Caco-2 (cell line): ENCODE results near the gene RARRES2. TPM values are rescaled to one million over a fixed set of nuclear protein-coding genes. Genes with fewer than 3 reads are reported as not detected.

Experiments
- BruUV-seq: library from RNA; stranded (reverse); fragments of 400-500 nt; replicated peaks from 2 replicates; lab custom pipeline; 2021; lab: Mats Ljungman, UMichigan
- CTCF ChIA-PET: fragments of 300-600 bp; sonication (Branson Sonifier 250); formaldehyde crosslinking; loops from one replicate; lab custom pipeline; 2022; ENCODE audit warnings: antibody characterized with exemption; lab: Charles Lee
- POLR2A ChIA-PET: fragments of 300-600 bp; sonication (Branson Sonifier 250); formaldehyde crosslinking; loops from one replicate; lab custom pipeline; 2022; ENCODE audit warnings: antibody characterized with exemption; lab: Charles Lee
- DNase-seq, 2 experiments: peaks; one replicate each; pipeline versions ENCODE4 v3.0.0 to v3.0.0-alpha.2; 2020 to 2022
- H3K27me3 ChIP-seq: replicated peaks from 2 replicates; pipeline ENCODE4 v1.6.0; 2011; ENCODE audit warnings: low read length; ENCODE audit not compliant: control insufficient read depth, insufficient read depth
- H3K36me3 ChIP-seq: 2 replicates; pipeline ENCODE4 v1.5.1; 2011; ENCODE audit warnings: low read length; ENCODE audit not compliant: control insufficient read depth, insufficient read depth
- H3K4me1 ChIP-seq: fragments of 250-450 bp; sonication (Bioruptor Pico); 2 replicates; pipeline ENCODE4 v1.5.1; 2020; ENCODE audit warnings: mild to moderate bottlenecking
- H3K4me3 ChIP-seq: 2 replicates; pipeline ENCODE4 v1.5.1; 2011; ENCODE audit warnings: low read depth, mild to moderate bottlenecking, control low read depth, low read length
- H3K9me3 ChIP-seq: fragments of 250-450 bp; sonication (Bioruptor Pico); 2 replicates; pipeline ENCODE4 v1.5.1; 2020; ENCODE audit warnings: mild to moderate bottlenecking, moderate library complexity
- H3K27ac Mint-ChIP-seq: one replicate; pipeline ENCODE4 v1.8.0; 2022; ENCODE audit warnings: mixed read lengths; ENCODE audit not compliant: unreplicated experiment
- H3K27me3 Mint-ChIP-seq: one replicate; pipeline ENCODE4 v1.8.0; 2022; ENCODE audit warnings: mixed read lengths; ENCODE audit not compliant: insufficient read depth, unreplicated experiment
- H3K36me3 Mint-ChIP-seq: one replicate; pipeline ENCODE4 v1.8.0; 2022; ENCODE audit warnings: mild to moderate bottlenecking, mixed read lengths; ENCODE audit not compliant: insufficient read depth, unreplicated experiment
- H3K4me1 Mint-ChIP-seq: one replicate; pipeline ENCODE4 v1.8.0; 2022; ENCODE audit warnings: low read depth, mixed read lengths; ENCODE audit not compliant: unreplicated experiment
- H3K4me3 Mint-ChIP-seq: one replicate; pipeline ENCODE4 v1.8.0; 2022; ENCODE audit warnings: mild to moderate bottlenecking, moderate library complexity, mixed read lengths; ENCODE audit not compliant: unreplicated experiment
- H3K9me3 Mint-ChIP-seq: one replicate; pipeline ENCODE4 v1.8.0; 2022; ENCODE audit warnings: mixed read lengths; ENCODE audit not compliant: unreplicated experiment
- CTCF ChIP-seq, 2 experiments: fragments of 200-600 bp in 1 of 2; IDR thresholded peaks; 1 replicate in 1 of 2; 2 replicates in 1 of 2; pipeline versions ENCODE4 v1.5.1 to v1.8.0; 2011 to 2022; ENCODE audit warnings: antibody characterized with exemption in 1 of 2, control low read depth in 1 of 2, inconsistent platforms in 1 of 2, low read depth in 1 of 2, low read length in 1 of 2, mild to moderate bottlenecking in 1 of 2, moderate library complexity in 1 of 2; ENCODE audit not compliant: insufficient read depth in 1 of 2, severe bottlenecking in 1 of 2, unreplicated experiment in 1 of 2
- intact Hi-C: fragments of 100-400 bp; cut with micrococcal nuclease; formaldehyde crosslinking; loops from one replicate; pipeline ENCODE4 v1.10.0; 2022; ENCODE audit not compliant: unreplicated experiment
- total RNA-seq: library from RNA; stranded (reverse); gene quantifications from 2 replicates; pipeline ENCODE4 v1.2.3, GENCODE V29; 2022

RARRES2 gene
- total RNA-seq, 1 experiment from 2014 or later = not detected

GRCh38 chr7:150336746-150337145 is 4.7 kb downstream of the RARRES2 start:
- DNase-seq = no peak
- H3K9me3 Mint-ChIP-seq = no peaks in the 10 kb centered on the region
- CTCF ChIA-PET = no interaction called here
- no peak overlapping the region for H3K4me3 Mint-ChIP-seq
- peaks cover 9% of the 10 kb centered on the region for H3K36me3 Mint-ChIP-seq
- no peaks in the 10 kb centered on the region for H3K27me3 Mint-ChIP-seq
- no peaks in the 10 kb centered on the region for H3K4me1 ChIP-seq
- BruUV-seq = no TSS peak
- intact Hi-C loops = no loop called here
- H3K4me1 Mint-ChIP-seq = no peaks in the 10 kb centered on the region
- POLR2A ChIA-PET = no interaction called here
- H3K27me3 ChIP-seq = no peaks in the 10 kb centered on the region
- H3K9me3 ChIP-seq = no peaks in the 10 kb centered on the region
- H3K4me3 ChIP-seq = no peak overlapping the region
- no peak for TF ChIP-seq CTCF (IDR thresholded peaks at IDR 0.05; ENCODE audit: insufficient read depth in 1 of 2, low read depth in 1 of 2, low read length in 1 of 2, severe bottlenecking in 1 of 2, unreplicated experiment in 1 of 2)
- peaks cover 3% of the 10 kb centered on the region; the same call in 1 of the 2 replicates for H3K36me3 ChIP-seq
- no peak overlapping the region for H3K27ac Mint-ChIP-seq

- Histone ChIP-seq H3K4me1 (no peaks in the 10 kb centered on the region), H3K27me3 (no peaks in the 10 kb centered on the region), H3K9me3 (no peaks in the 10 kb centered on the region), H3K4me3 (no peak overlapping the region), H3K36me3 (peaks cover 4% of the 10 kb centered on the region; the same call in 1 of the 2 replicates)
- Mint-ChIP-seq H3K4me1 (no peaks in the 10 kb centered on the region), H3K4me3 (no peak overlapping the region), H3K27me3 (no peaks in the 10 kb centered on the region), H3K27ac (no peak overlapping the region), H3K36me3 (peaks cover 19% of the 10 kb centered on the region), H3K9me3 (no peaks in the 10 kb centered on the region)
- CTCF ChIA-PET = no interaction called here
- POLR2A ChIA-PET = no interaction called here
- intact Hi-C loops = no loop called here
- BruUV-seq = no TSS peak
- TF ChIP-seq CTCF (IDR thresholded peaks at IDR 0.05; ENCODE audit: insufficient read depth in 1 of 2, low read depth in 1 of 2, low read length in 1 of 2, severe bottlenecking in 1 of 2, unreplicated experiment in 1 of 2) = no peak
- no peak for DNase-seq
These were observed 5.7 kb downstream of the RARRES2 start for GRCh38 chr7:150335774-150336112.

- no peak overlapping the region for H3K27ac Mint-ChIP-seq
These were observed 6.2 kb downstream of the RARRES2 start for GRCh38 chr7:150335108-150335773.

More at GRCh38 chr7:150335108-150335773, 6.2 kb downstream of the RARRES2 start:
- ChIA-PET CTCF (no interaction called here), POLR2A (no interaction called here)
- Histone ChIP-seq H3K4me1 (no peaks in the 10 kb centered on the region), H3K9me3 (no peaks in the 10 kb centered on the region), H3K27me3 (no peaks in the 10 kb centered on the region), H3K4me3 (no peak overlapping the region), H3K36me3 (peaks cover 5% of the 10 kb centered on the region; the same call in 1 of the 2 replicates)
- BruUV-seq = no TSS peak
- Mint-ChIP-seq H3K4me3 (no peak overlapping the region), H3K27me3 (no peaks in the 10 kb centered on the region), H3K4me1 (no peaks in the 10 kb centered on the region), H3K36me3 (peaks cover 20% of the 10 kb centered on the region), H3K9me3 (no peaks in the 10 kb centered on the region)
- no peak for DNase-seq
- intact Hi-C loops = no loop called here
- TF ChIP-seq CTCF (IDR thresholded peaks at IDR 0.05; ENCODE audit: insufficient read depth in 1 of 2, low read depth in 1 of 2, low read length in 1 of 2, severe bottlenecking in 1 of 2, unreplicated experiment in 1 of 2) = no peak
